Measurements from ENCODE around the gene HMCN2.

The HMCN2 gene

DNA sequence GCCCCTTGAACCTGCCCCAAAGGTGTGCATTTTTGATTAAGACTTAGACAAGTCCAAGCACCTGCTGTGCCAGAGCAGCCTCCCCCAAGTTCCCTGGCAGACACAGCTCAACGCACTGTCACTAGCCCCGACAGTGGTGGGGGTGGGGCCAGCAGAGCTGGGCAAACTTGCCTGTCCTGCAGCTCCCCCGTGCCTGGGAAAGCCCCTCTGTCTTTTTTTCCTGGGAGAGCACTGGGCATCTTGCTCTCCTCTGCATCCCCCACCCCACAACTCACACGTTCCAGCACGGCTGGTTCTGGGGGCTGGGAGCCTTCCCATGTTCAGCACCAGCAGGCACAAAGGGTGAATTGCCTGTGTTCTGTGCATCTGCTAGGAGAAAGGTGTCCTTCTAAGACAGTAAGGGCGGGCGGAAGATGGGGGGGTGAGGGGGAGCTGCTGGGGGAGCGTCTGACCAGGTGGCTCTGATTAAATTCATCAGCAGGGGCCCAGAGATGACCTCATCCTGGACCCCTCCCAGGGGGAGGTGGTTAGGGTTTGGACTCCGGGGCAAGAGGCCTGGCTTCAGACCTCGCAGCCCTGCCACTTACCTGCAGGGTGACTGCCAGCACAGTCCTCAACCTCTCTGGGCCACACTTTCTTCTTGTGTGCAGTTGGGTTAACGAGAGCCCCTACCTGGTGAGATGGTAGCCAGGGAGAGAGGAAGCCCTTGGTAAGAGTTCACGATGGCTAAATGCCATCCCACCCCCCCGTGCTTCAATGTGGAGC is 23.5 kb downstream of the HMCN2 start:
- Histone ChIP-seq H2AFZ (no peak overlapping the region), H3K4me2 (ENCODE audit: low read length) (no peak overlapping the region), H3K79me2 (no peaks in the 10 kb centered on the region), H3K4me1 (no peaks in the 10 kb centered on the region), H3K9me3 (ENCODE audit: control insufficient read depth, low read length) (no peaks in the 10 kb centered on the region), H3K9ac (no peak overlapping the region), H3K27ac (no peak overlapping the region), H3K36me3 (ENCODE audit: control insufficient read depth, insufficient read depth, low read length) (no peaks in the 10 kb centered on the region), H3K27me3 (ENCODE audit: control insufficient read depth, insufficient read depth, low read length) (peaks cover 4% of the 10 kb centered on the region), H3K4me3 (ENCODE audit: low read depth, low read length) (no peak overlapping the region)
- TF ChIP-seq CTCF (IDR thresholded peaks at IDR 0.05) = no peak

- Histone ChIP-seq H2AFZ (no peak overlapping the region), H3K36me3 (ENCODE audit: control insufficient read depth, insufficient read depth, low read length) (no peaks in the 10 kb centered on the region), H3K79me2 (no peaks in the 10 kb centered on the region), H3K27ac (no peak overlapping the region), H3K9me3 (ENCODE audit: control insufficient read depth, low read length) (no peaks in the 10 kb centered on the region), H3K4me1 (no peaks in the 10 kb centered on the region), H3K27me3 (ENCODE audit: control insufficient read depth, insufficient read depth, low read length) (peaks cover 4% of the 10 kb centered on the region), H3K4me3 (ENCODE audit: low read depth, low read length) (no peak overlapping the region), H3K4me2 (ENCODE audit: low read length) (no peak overlapping the region), H3K9ac (no peak overlapping the region)
- TF ChIP-seq CTCF (IDR thresholded peaks at IDR 0.05) = no peak
These were observed 24.2 kb downstream of the HMCN2 start for GRCh38 chr9:130289711-130290241.

- Histone ChIP-seq H3K9me3 (ENCODE audit: control insufficient read depth, low read length) (no peaks in the 10 kb centered on the region), H3K79me2 (no peaks in the 10 kb centered on the region), H3K9ac (no peak overlapping the region), H3K4me1 (no peaks in the 10 kb centered on the region), H3K4me2 (ENCODE audit: low read length) (no peak overlapping the region), H3K27me3 (ENCODE audit: control insufficient read depth, insufficient read depth, low read length) (peaks cover 4% of the 10 kb centered on the region), H2AFZ (no peak overlapping the region), H3K27ac (no peak overlapping the region), H3K36me3 (ENCODE audit: control insufficient read depth, insufficient read depth, low read length) (no peaks in the 10 kb centered on the region), H3K4me3 (ENCODE audit: low read depth, low read length) (no peak overlapping the region)
- no peak for TF ChIP-seq CTCF (IDR thresholded peaks at IDR 0.05)
These were observed 25.0 kb downstream of the HMCN2 start for GRCh38 chr9:130290291-130291181.

- Histone ChIP-seq H3K79me2 (no peaks in the 10 kb centered on the region), H3K9ac (no peak overlapping the region), H3K4me1 (no peaks in the 10 kb centered on the region), H3K9me3 (ENCODE audit: control insufficient read depth, low read length) (no peaks in the 10 kb centered on the region), H3K27me3 (ENCODE audit: control insufficient read depth, insufficient read depth, low read length) (peaks cover 4% of the 10 kb centered on the region), H2AFZ (no peak overlapping the region), H3K27ac (no peak overlapping the region), H3K36me3 (ENCODE audit: control insufficient read depth, insufficient read depth, low read length) (no peaks in the 10 kb centered on the region), H3K4me3 (ENCODE audit: low read depth, low read length) (no peak overlapping the region), H3K4me2 (ENCODE audit: low read length) (no peak overlapping the region)
- TF ChIP-seq CTCF (IDR thresholded peaks at IDR 0.05) = no peak
These were observed 25.9 kb downstream of the HMCN2 start for GRCh38 chr9:130291474-130291873.

Data from parathyroid adenoma (tissue), 2 donors.